GOT3 (cell line): ENCODE data around the gene PLCG2.

Experiments used
- DNase-seq: peaks from one replicate; lab custom pipeline; 2025; ENCODE audit warnings: mixed read lengths; lab: John Stamatoyannopoulos, UW

The PLCG2 gene

GRCh38 chr16:81816351-81816750 lies 37.3 kb downstream of the PLCG2 start:
- DNase-seq = no peak

GRCh38 chr16:81816793-81817210 lies 37.7 kb downstream of the PLCG2 start:
- no peak for DNase-seq

- DNase-seq = no peak
Observed at GRCh38 chr16:81817296-81817695, 38.2 kb downstream of the PLCG2 start.

- DNase-seq = no peak
Observed at GRCh38 chr16:81817789-81818567, 38.9 kb downstream of the PLCG2 start.

GRCh38 chr16:81818568-81818896 lies 39.4 kb downstream of the PLCG2 start:
- no peak for DNase-seq

GRCh38 chr16:81818905-81819304 lies 39.8 kb downstream of the PLCG2 start:
- no peak for DNase-seq

GRCh38 chr16:81821436-81822128 lies 42.5 kb downstream of the PLCG2 start:
- DNase-seq = no peak

GRCh38 chr16:81823111-81823510 lies 44.0 kb downstream of the PLCG2 start:
- no peak for DNase-seq

GRCh38 chr16:81823734-81824133 lies 44.6 kb downstream of the PLCG2 start:
- no peak for DNase-seq

GRCh38 chr16:81826523-81826922 lies 47.4 kb downstream of the PLCG2 start:
- no peak for DNase-seq

GRCh38 chr16:81830845-81831540 lies 51.9 kb downstream of the PLCG2 start:
- DNase-seq = no peak

GRCh38 chr16:81831722-81832126 lies 52.6 kb downstream of the PLCG2 start:
- DNase-seq = no peak

GRCh38 chr16:81832801-81833547 lies 53.9 kb downstream of the PLCG2 start:
- no peak for DNase-seq

GRCh38 chr16:81833751-81834150 lies 54.7 kb downstream of the PLCG2 start:
- DNase-seq = no peak

- no peak for DNase-seq
Observed at GRCh38 chr16:81834868-81835267, 55.8 kb downstream of the PLCG2 start.

GRCh38 chr16:81836279-81837054 lies 57.4 kb downstream of the PLCG2 start:
- no peak for DNase-seq

- no peak for DNase-seq
Observed at GRCh38 chr16:81837312-81837751, 58.2 kb downstream of the PLCG2 start.

- DNase-seq = no peak
Observed at GRCh38 chr16:81838794-81839193, 59.7 kb downstream of the PLCG2 start.

- no peak for DNase-seq
Observed at GRCh38 chr16:81841722-81842121, 62.6 kb downstream of the PLCG2 start.

- DNase-seq = no peak
Observed at GRCh38 chr16:81842564-81843242, 63.6 kb downstream of the PLCG2 start.

GRCh38 chr16:81843243-81843582 lies 64.1 kb downstream of the PLCG2 start:
- no peak for DNase-seq
